Activated CD8-positive, alpha-beta T cell treated with anti-CD3 and anti-CD28 coated beads for 36 hours (primary cell): ENCODE measurements around the gene GCNT4. TPM values are rescaled to one million over a fixed set of nuclear protein-coding genes. Genes with fewer than 3 reads are reported as not detected.
A peak's percentile ranks its signal among the peaks of the same experiment; 100 is the strongest.

Experiments
- ATAC-seq: fragments of 200-7000 bp; cut with Tn5 transposase; one replicate; pipeline ENCODE4 v1.10.0; 2021; ENCODE audit warnings: mild to moderate bottlenecking, moderate library complexity
- CTCF ChIA-PET: fragments of 350-600 bp; sonication (Branson Sonifier 250); formaldehyde crosslinking; loops from one replicate; lab custom pipeline; 2021; ENCODE audit warnings: antibody characterized with exemption; lab: Charles Lee
- POLR2A ChIA-PET: fragments of 350-600 bp; sonication (Branson Sonifier 250); formaldehyde crosslinking; loops from one replicate; lab custom pipeline; 2021; ENCODE audit warnings: antibody characterized with exemption; lab: Charles Lee
- DNase-seq: peaks from one replicate; pipeline ENCODE4 v3.0.0-alpha.2; 2020
- H3K27ac Mint-ChIP-seq: one replicate; pipeline ENCODE4 v1.8.0; 2021; ENCODE audit warnings: mild to moderate bottlenecking, mixed read lengths
- H3K27me3 Mint-ChIP-seq: one replicate; pipeline ENCODE4 v1.8.0; 2021; ENCODE audit warnings: mixed read lengths
- H3K36me3 Mint-ChIP-seq: one replicate; pipeline ENCODE4 v1.8.0; 2021; ENCODE audit warnings: low read depth, mixed read lengths
- H3K4me1 Mint-ChIP-seq: one replicate; pipeline ENCODE4 v1.8.0; 2021; ENCODE audit warnings: low read depth, mixed read lengths
- H3K4me3 Mint-ChIP-seq: one replicate; pipeline ENCODE4 v1.8.0; 2021; ENCODE audit warnings: mild to moderate bottlenecking, moderate library complexity, mixed read lengths
- H3K9me3 Mint-ChIP-seq: one replicate; pipeline ENCODE4 v1.8.0; 2021; ENCODE audit warnings: mixed read lengths
- intact Hi-C: fragments of 100-400 bp; cut with micrococcal nuclease; formaldehyde crosslinking; loops from one replicate; pipeline ENCODE4 v1.10.0; 2022
- total RNA-seq, 2 experiments: library from RNA; stranded (reverse); gene quantifications; one replicate each; pipeline ENCODE4 v1.2.3, GENCODE V29; 2021
- TF ChIP-seq, protein P1 (sequence below): fragments of 200-600 bp; IDR thresholded peaks from one replicate; pipeline ENCODE4 v1.8.0; 2022; ENCODE audit warnings: antibody characterized with exemption, mild to moderate bottlenecking

The GCNT4 gene
- total RNA-seq, 2 experiments from 2014 or later: 2.1 to 2.4 TPM

DNA sequence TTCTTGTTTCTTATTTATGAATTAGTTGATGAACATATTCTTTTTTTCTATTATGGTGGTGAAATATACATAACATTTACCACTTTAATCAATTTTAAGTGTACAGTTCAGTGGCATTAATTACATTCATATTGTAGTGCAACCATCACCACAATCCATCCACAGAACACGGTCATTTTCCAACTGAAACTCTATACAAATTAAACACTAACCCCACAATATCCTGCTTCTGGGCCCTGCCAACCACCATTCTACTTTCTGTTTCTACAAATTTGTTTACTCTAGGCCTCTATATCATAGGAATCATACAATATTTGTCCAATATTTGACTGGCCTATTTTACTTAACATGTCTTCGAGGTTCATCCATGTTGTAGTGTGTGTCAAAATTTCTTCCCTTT, 7.3 kb downstream of the GCNT4 start:
- Mint-ChIP-seq H3K9me3 (no peaks in the 10 kb centered on the region), H3K27me3 (no peaks in the 10 kb centered on the region), H3K36me3 (peaks cover 37% of the 10 kb centered on the region), H3K27ac (no peak overlapping the region), H3K4me3 (no peak overlapping the region), H3K4me1 (peaks cover 62% of the 10 kb centered on the region)
- DNase-seq: no peak
- TF ChIP-seq, protein P1, sequence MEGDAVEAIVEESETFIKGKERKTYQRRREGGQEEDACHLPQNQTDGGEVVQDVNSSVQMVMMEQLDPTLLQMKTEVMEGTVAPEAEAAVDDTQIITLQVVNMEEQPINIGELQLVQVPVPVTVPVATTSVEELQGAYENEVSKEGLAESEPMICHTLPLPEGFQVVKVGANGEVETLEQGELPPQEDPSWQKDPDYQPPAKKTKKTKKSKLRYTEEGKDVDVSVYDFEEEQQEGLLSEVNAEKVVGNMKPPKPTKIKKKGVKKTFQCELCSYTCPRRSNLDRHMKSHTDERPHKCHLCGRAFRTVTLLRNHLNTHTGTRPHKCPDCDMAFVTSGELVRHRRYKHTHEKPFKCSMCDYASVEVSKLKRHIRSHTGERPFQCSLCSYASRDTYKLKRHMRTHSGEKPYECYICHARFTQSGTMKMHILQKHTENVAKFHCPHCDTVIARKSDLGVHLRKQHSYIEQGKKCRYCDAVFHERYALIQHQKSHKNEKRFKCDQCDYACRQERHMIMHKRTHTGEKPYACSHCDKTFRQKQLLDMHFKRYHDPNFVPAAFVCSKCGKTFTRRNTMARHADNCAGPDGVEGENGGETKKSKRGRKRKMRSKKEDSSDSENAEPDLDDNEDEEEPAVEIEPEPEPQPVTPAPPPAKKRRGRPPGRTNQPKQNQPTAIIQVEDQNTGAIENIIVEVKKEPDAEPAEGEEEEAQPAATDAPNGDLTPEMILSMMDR: no peak
- POLR2A ChIA-PET: no interaction called here
- ATAC-seq: peak; percentile 32
- intact Hi-C loops: loop anchor here (5.0 kb wide), 1 partner anchor 108 kb away; no protein-coding TSS in a partner anchor
- CTCF ChIA-PET: interaction anchor here (0.7 to 1.0 kb wide), 2 partner anchors 332 to 344 kb away, joined by 3 read pairs; no protein-coding TSS in a partner anchor

DNA sequence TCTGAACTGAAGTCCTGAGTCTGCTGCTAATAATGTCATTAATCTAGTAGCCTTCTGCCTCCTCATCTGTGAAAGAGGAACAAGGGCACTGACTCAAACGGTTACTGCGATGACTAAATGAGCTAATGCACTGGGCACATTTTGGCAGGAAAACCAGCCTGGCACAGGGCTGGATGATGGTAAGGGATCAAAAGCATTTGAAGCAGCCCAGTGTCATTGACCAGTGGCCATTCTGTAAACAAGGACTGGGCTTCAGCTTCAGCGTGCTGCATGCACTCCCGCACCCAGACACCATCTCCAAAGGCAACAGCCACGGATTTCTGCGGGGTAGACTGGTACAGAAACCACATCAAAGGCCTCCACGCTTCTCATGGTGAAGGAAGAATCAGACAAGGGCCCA, 8.0 kb downstream of the GCNT4 start:
- no peak overlapping the region for H3K27ac Mint-ChIP-seq
- no peaks in the 10 kb centered on the region for H3K9me3 Mint-ChIP-seq
- H3K4me1 Mint-ChIP-seq: peaks cover 55% of the 10 kb centered on the region
- ATAC-seq (no peak), DNase-seq (no peak)
- H3K36me3 Mint-ChIP-seq: peaks cover 37% of the 10 kb centered on the region
- intact Hi-C loops: no loop called here
- ChIA-PET CTCF (interaction anchor here (0.7 to 1.0 kb wide), 2 partner anchors 9 to 343 kb away, joined by 3 read pairs; no protein-coding TSS in a partner anchor), POLR2A (no interaction called here)
- H3K4me3 Mint-ChIP-seq: no peak overlapping the region
- TF ChIP-seq, protein P1: no peak
- no peaks in the 10 kb centered on the region for H3K27me3 Mint-ChIP-seq

DNA sequence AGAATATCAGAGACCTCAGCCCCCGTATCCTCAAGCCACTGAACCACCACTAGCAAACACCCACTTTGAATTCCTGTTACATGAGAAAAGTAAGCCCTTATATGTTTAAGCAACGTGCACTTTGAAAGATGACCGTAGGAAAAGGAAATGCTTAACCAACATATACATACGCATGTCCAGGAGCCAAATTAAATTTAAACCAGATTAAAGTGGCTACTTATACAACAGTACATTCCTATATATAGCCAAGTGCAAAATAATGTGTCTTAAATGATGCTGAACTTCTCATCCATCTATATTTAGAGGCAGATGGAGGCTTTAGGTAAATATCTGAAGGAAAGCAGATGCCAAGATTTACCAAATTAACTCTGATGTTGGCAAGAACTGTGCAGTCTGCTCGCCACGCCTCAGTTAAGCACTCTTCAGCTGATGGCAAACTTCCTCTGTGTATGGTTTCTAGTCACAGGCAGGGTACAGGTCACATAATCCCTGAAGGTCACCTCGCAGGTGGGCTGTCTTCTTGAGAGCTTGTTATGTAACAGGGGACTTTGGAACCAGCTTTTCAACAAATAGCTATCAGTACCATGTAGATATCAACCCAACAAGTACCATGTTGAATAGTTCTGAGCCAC, 8.6 kb downstream of the GCNT4 start:
- no peak overlapping the region for H3K4me3 Mint-ChIP-seq
- no peaks in the 10 kb centered on the region for H3K27me3 Mint-ChIP-seq
- ATAC-seq (no peak), DNase-seq (no peak)
- no peaks in the 10 kb centered on the region for H3K9me3 Mint-ChIP-seq
- intact Hi-C loops: no loop called here
- CTCF ChIA-PET: interaction anchor here (0.7 to 1.0 kb wide), 2 partner anchors 8 to 343 kb away, joined by 3 read pairs; no protein-coding TSS in a partner anchor
- TF ChIP-seq, protein P1: no peak
- H3K36me3 Mint-ChIP-seq: peaks cover 37% of the 10 kb centered on the region
- POLR2A ChIA-PET: no interaction called here
- H3K27ac Mint-ChIP-seq: no peak overlapping the region
- peaks cover 49% of the 10 kb centered on the region for H3K4me1 Mint-ChIP-seq

DNA sequence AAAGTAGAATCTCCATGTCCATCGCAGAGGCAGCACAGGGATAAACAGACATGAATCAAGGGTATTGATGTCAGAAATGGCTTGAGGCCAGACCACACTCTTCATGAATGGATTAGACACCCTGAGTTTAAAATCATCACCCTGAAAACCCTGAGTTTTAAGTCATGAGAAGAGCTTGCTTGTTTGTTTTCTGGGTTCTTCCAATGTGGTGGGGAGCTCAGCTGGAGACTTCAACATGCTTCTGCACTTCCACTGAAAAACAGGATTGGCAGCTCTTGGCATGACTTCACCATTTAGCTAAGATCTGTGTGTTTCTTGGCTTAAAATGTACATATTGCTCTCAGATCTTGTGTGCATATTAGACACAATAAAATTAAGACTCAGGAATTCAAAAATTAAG, 9.8 kb downstream of the GCNT4 start:
- H3K4me3 Mint-ChIP-seq: no peak overlapping the region
- no peaks in the 10 kb centered on the region for H3K9me3 Mint-ChIP-seq
- no peak for ATAC-seq
- H3K27ac Mint-ChIP-seq: no peak overlapping the region
- no peaks in the 10 kb centered on the region for H3K27me3 Mint-ChIP-seq
- TF ChIP-seq, protein P1: no peak
- peaks cover 40% of the 10 kb centered on the region for H3K36me3 Mint-ChIP-seq
- intact Hi-C loops: no loop called here
- DNase-seq: no peak
- peaks cover 41% of the 10 kb centered on the region for H3K4me1 Mint-ChIP-seq
- CTCF ChIA-PET: interaction anchor here (0.7 to 5.5 kb wide), 3 partner anchors 8 to 107 kb away, joined by 3 to 31 read pairs (median 3); partner anchors contain the start of gene GCNT4
- POLR2A ChIA-PET: no interaction called here

DNA sequence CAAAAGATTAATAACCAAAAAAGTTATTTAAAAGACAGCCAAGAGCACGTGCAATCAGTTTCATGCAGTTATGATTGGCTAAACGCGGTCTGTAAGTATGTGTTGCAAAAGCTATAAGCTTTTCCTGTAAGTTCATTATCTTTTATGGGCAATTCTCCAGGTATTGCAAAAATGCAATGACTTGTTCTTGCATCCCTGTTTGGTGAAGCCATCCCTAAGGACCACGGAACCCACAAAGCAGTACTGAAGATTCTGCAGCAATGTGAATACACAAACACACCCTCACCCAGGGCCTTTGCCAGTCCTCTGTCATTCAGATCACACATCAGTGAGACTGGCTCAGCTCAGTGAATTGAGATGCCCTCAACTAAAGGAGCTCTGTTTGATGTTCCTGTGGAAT, 11.4 kb downstream of the GCNT4 start:
- no peaks in the 10 kb centered on the region for H3K27me3 Mint-ChIP-seq
- DNase-seq (no peak), ATAC-seq (no peak)
- H3K27ac Mint-ChIP-seq: no peak overlapping the region
- H3K36me3 Mint-ChIP-seq: peaks cover 45% of the 10 kb centered on the region
- intact Hi-C loops: no loop called here
- ChIA-PET CTCF (interaction anchor here (5.5 kb wide), 1 partner anchor 10 kb away, joined by 31 read pairs; the partner anchor contains the start of gene GCNT4), POLR2A (no interaction called here)
- peaks cover 44% of the 10 kb centered on the region for H3K4me1 Mint-ChIP-seq
- no peaks in the 10 kb centered on the region for H3K9me3 Mint-ChIP-seq
- TF ChIP-seq, protein P1: no peak
- H3K4me3 Mint-ChIP-seq: no peak overlapping the region
